HCEC 1CT (cell line): ENCODE results near the gene DPP6.
"Not testable (repeated sequence)": the region's sequence is repeated elsewhere in the genome, so short reads cannot be mapped to it uniquely, and the experiment has no call there.

ENCODE experiments used
- DNase-seq: peaks from one replicate; pipeline ENCODE4 v3.0.0-alpha.2; 2017

The DPP6 gene

DNA sequence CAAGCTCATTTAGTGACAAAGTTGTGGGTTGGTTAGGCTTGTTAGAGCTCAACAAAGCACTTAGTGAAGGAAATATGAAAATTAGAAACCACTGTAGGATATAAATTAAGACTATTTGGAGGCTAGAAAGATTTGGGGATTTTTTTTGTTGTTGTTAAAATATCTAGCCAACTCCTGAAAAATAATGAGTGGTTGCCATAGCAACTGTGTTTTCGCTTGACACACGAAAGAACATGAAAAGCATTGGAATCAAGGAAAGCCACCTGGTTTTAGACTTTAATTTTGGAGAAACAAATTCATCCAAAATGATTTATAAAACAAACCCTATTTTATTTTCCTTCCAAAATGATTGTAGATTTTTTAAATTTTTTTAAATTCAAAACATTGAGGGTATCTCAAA lies 26.3 kb downstream of the DPP6 start:
- DNase-seq: not testable (repeated sequence)

DNA sequence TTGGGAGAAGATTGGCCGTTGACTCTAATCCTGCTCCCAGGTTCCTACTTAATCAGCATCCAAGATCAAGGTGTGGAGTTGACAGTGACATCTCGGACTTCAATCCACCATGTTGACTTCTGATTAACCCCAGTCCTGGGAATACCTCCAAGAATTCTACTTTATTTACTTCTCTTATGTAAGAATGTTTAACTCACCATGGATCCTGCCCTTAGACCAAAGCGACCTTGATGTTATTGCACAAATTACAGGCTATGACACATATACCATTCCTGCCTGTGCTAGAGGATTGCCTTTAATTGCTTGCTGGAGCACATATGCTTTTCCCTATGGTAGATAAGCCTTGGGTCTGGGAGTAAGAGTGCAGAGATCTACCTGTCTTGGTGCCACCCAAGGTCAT lies 28.1 kb downstream of the DPP6 start:
- DNase-seq: not testable (repeated sequence)

DNA sequence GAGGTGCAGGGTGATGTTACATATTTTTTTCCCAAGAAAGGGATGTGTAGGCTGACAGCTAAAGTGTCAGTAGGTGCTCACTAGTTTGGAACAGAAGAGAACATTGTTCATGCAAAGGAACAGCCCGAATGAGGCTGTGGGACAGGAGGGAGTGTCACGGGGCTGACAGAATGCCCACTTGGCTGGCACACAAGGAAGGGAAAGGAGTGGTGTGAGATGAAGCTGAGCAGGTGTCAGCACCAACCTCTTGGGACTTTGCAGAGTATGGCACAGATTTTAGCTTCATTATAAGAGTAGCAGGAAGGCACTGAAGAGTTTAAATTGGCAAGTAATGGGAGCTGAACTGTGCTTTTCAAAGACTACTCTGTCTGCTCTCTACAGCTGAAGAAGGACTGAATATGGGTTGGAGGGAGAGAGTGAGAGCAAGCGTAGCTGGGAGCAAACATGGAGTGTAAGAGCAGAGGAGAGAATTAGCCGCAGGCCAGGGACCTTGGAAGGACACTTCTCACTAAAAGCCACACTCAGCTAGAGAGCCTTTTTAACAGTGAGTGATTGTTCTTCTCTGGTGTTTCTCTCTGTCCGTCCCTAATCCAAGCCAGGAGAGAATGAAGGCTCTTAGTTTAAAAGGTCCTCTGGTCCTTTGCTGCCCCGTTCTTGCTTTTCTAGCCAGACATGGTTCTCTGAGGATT lies 35.0 kb downstream of the DPP6 start:
- not testable (repeated sequence) for DNase-seq

DNA sequence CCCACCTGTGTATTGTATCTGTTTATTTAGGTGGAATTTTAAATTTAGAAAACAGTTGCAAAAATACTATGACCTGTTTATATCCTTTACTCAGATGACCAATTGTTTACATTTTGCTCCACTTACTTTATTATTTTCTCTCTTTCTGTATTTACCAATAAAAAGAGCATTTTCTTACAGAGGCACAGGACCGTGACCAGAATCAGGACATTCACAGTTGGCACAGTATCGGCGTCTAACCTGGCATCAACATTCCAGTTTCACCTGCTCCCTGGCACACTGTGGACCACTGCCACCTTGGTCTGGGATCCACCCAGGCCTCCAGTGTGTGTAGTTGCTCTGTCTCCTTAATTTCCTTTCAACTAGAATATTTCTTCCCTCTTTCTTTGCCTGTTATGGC lies 39.9 kb downstream of the DPP6 start:
- DNase-seq: not testable (repeated sequence)

DNA sequence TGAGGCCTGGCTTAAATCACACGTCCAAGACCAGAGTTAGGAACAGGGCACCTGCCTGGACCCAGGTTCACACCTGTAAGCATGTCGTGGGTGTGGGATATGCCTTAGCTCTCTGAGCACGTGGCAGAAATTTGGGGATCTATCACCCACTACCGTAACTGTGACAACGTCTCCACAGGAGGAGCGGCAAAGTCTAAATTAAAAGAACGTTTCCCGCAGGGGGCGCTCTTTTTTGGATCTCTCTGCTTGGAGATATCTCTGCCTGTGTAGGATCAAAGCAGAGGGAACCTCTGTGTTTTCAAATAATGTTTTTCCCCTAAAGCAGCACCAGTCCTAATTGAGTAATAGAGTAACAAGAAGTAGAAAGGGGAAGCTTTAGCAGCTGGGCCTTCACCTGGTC lies 43.0 kb downstream of the DPP6 start:
- not testable (repeated sequence) for DNase-seq

DNA sequence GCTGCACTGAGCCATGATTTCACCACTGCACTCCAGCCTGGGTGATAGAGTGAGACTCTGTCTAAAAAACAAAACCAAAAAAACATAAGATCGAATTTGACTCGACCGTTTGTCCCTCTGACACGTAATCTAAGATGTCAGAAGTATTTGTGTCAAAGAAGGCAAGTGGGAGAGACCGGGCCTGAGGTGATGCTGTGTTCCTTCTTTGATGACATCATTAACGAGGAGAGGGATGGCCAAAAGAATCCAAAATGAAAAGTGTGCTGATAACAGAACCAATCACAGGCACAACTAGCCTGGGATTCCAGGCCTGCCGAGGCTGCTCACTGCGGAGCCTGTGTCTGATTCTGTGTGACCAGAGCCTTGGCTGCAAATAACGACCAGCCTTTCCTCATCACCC lies 52.9 kb downstream of the DPP6 start:
- not testable (repeated sequence) for DNase-seq

DNA sequence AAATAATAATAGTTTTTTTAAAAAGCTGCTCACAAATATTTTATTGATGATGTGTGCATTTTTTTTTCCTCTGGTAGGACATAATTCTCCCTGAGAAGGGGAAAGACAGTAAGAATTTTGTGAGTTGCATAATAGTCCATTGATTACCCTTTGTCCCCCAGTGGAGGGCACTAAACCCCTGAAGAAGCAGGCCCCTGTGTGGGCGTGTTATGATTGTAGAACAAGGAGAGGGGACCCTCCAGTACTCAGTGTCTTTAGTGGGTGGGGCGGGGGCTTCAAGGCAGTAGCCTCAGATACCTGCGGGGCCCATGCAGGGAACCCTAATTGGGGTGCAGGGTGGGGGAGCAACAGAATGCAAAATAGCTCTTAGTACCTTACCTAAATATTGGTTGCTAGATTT lies 57.4 kb downstream of the DPP6 start:
- DNase-seq: not testable (repeated sequence)

DNA sequence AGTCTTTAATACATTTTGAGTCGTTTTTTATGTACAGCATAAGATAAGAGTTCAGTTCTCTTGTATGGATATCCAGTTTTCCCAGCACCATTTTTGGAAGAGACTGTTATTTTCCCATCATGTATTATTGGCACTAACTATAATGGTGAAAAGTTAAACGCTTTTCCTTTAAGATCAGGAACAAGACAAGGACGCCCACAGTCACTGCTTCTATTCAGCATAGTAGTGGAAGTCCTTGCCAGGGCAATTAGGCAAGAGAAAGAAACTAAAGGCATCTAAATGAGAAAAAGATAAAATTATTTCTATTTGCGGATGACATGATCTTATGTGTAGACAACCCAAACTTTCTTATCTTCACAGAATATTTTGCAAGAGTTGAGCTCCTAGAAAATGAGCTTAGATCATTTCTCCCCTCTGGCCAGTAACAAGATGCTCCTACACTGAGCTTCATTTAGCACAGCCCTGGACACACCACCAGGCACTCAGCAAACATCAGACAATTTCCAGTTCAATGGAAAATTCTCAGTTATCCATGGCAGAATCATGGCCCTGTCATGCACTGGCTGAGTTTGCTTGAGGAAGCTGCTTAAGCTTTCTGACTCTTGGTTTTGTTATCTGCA lies 61.6 kb downstream of the DPP6 start:
- not testable (repeated sequence) for DNase-seq

DNA sequence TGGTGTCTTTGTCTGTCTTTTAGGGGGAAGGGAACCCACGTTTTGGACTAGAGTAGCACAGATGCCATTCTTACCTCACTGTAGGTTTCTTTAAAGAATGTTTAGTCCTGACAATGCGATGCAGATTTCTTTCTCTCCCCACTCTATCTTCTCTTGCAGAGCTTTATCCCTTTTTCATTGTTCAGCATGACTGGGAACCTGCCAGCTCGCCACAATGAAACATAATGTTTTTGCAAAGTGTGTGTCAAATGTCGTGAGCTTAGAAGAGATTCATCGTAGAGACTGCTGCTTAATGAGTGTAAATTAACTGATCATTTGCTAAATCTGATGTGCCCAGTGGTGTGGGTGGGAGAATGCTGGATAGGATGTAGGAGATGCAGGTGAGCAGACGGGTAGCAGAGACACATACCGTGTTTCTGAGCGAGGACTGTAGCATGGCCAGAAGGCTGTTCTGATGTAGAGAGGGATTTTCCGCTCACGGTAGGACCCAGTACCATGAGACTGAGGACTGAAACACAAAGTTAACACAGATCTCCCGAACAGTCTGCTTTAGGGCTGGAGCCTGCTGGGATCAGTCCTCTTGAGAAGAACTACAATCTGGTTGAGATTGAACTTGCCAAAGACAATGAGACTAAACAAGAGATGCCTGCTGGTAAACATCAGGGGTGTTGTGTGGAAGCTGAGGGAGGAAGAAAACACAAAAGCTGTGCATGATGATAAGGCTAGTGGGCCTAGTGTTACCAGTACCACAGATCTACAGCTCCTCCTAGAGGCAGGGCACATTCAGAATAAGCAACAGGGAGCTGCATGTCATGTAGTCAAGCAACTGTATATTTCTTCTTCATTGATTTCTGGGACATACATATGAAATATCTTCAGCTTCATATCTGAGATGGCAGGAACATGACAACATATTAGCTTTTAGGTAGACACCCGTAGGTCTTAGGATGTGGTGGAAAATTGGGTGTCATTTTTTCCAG lies 65.5 kb downstream of the DPP6 start:
- DNase-seq: not testable (repeated sequence)

DNA sequence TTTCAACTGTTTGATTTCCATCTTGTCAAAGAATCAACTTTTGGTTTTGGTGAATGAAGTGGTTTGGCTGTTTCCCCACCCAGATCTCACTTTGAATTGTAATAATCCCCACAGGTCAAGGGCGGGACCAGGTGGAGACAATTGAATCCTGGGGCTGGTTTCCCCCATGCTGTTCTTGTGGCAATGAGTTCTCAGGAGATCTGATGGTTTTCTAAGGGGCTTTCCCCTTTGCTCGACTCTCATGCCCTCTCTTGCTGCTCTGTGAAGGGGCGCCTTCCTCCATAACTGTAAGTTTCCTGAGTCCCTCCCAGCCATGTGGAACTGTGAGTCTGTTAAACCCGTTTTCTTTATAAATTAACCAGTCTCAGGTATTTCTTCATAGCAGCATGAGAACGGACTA lies 68.6 kb downstream of the DPP6 start:
- not testable (repeated sequence) for DNase-seq

DNA sequence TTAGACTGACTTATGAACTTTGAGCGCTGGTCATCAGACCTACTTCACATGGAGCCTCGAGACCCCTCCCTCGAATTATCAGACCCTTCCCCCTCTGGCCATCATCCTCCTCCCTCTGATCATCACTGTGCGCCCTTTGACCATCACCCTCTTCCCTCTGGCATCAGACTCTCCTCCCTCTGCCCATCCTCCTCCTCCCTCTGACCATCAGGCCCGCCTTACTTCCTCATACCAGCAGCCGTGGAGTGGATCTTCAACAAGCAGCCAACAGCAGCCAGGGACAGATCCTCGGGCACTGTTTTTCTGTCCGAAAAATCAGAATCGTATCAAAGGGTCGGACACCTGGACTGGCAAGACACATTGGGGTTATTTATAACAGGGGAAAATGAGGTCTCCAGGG lies 70.5 kb downstream of the DPP6 start:
- DNase-seq: not testable (repeated sequence)

DNA sequence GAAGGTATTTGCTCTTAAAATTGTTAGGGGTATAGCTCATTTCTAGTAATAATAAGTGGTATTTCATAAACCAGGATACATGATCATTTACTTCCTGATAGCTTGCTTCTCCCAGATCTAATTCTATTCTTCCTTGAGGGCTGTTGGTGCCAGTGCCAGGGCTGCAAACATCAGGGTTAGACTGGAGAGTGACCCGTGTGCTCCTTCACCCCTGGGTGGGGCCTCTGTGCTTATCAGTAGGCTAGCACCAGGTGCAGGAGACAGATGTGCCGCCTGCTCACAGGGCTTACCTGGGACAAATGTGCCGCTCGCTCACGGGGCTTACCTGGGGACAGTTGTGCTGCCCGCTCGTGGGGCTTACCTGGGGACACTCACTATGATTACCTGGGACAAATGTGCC lies 71.2 kb downstream of the DPP6 start:
- DNase-seq: not testable (repeated sequence)

DNA sequence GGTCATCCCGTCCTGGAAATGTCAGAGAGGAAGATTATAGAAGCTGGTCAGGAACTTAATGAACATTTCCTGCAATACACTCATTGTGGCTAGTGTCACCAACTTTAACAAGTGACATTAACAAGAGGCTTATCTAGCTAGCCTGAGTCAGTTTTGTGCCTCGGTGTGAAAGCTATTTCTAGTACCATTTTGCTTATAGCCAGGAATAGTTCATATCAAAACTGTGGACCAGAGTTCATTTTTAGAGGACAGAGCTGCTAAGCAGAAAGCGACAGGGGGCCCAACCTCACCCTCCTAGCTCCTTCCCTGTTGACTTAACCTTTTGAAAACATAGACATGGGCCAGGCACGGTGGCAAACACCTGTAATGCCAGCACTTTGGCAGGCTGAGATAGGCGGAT lies 76.9 kb downstream of the DPP6 start:
- not testable (repeated sequence) for DNase-seq

DNA sequence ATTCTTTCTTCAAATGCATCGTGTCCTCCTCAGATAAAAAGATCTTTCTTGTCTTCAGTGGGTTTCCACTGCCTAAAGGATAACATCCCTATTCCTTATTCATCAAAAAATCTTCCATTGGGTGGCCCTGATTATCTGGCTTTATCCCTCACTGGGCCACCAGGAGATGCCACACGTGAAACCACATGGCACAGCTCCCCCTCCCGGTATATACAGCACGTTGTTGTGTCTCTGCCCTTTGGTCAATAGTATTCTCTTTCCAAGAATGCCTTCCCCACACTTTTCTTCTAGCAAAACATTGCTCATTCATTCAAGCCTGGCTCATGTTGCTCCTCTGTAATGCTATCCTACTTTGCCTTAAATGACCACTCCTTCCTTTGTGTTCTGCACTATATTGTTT lies 80.4 kb downstream of the DPP6 start:
- not testable (repeated sequence) for DNase-seq

DNA sequence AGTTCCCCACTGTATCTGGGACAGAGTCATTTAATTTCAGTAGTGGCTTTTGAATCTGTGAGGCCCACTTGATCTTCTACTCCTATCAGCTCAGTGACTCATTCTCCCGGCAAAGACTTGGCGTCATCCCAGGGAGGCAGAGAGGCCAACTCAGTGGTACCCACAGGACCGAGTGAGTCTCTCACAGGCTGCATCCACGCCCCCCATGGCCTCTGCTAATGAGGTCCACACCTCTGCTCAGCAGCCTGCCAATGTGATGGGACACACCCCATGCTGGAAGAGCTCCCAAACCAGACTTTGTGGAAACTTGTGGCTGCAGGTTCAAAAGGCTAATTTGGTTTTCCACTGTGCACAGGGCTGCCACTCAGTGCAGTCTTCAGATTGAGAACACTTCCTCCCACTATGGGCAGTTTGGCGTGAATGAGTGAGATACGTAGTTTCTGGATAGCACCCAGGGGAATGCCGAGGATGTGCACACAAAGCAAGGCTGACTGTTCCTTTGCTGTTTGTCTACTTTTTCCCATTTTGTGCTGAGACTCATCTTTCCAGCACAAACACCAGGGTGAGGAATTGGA lies 81.6 kb downstream of the DPP6 start:
- not testable (repeated sequence) for DNase-seq

DNA sequence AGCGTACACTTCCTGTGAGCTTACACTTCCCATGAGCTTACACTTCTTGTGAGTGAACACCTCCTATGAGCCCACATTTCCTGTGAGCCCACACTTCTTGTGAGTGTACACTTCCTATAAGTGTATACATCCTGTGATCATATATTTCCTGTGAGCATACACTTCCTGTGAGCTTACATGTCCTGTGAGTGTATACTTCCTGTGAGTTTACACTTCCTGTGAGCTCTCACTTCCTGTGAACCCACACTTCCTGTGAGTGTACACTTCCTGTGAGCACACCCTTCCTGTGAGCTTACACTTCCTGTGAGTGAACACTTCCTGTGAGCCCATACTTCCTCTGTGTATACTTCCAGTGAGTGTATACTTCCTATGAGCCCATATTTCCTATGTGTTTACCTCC lies 82.5 kb downstream of the DPP6 start:
- not testable (repeated sequence) for DNase-seq

DNA sequence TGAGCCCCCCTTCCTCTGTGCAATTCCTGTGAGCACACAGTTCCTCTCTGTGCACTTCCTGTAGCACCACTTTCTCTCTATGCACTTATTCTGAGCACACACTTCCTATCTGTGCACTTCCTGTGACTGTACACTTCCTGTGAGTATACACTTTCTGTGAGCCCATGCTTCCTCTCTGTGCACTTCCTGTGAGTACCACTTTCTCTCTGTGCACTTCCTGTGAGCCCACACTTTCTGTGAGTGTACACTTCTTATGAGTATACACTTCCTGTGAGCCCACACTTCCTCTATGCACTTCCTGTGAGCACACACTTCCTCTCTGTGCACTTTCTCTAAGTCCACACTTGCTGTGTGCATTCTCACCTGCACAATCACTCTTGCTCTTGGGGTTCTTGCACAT lies 83.4 kb downstream of the DPP6 start:
- not testable (repeated sequence) for DNase-seq

DNA sequence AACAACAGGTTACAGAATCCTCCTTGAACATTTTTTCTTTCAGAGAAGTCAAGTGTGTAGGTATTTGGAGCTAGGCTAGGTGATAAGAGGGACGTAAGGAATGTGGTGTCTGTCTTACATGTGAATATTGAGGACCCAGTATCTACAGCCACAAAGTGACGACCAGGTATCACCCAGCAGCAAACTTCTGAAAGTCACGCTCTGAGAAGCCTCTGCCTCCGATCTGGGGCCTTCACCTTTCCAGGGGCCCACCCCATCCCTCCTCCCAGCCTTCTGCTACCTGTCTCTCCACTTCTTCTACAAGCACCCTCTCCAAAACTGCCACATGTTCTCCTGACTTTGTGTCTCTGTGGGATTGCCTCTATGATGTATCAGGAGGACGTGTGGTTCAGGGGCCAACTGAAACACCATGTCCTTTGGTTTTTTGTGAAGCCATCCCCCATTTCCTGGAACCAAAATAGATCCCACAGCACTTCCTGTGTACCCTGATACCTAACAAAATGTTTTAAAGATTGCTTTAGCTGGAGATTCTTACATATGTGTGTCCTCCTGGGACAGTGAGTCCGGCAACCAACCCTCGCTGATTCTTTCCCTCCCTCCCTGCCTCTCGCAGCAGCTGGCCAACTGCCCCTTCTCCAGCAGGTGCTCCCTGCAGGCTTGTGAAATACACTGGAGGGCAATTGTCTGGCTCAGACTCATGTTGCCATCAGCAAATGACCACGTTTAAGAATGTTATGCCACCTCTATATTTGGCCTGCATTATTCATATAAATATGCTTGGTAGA lies 93.9 kb downstream of the DPP6 start:
- DNase-seq: not testable (repeated sequence)

DNA sequence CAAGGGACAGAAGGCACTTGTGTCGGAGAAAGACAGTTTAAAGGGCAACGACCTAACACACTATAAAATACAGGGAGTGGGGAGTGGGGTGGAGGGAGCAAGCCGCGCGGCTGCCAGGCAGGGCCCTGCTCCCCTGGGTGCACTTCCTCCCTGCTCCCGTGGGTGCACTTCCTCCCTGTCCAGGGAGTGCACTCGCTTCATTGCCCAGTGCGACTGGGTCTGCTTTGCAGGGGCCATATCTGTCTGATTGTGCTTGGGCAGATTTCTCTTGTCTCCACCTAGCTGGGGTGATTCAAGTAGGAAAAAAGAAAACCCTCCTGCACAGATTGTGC lies 94.5 kb downstream of the DPP6 start:
- DNase-seq: not testable (repeated sequence)

DNA sequence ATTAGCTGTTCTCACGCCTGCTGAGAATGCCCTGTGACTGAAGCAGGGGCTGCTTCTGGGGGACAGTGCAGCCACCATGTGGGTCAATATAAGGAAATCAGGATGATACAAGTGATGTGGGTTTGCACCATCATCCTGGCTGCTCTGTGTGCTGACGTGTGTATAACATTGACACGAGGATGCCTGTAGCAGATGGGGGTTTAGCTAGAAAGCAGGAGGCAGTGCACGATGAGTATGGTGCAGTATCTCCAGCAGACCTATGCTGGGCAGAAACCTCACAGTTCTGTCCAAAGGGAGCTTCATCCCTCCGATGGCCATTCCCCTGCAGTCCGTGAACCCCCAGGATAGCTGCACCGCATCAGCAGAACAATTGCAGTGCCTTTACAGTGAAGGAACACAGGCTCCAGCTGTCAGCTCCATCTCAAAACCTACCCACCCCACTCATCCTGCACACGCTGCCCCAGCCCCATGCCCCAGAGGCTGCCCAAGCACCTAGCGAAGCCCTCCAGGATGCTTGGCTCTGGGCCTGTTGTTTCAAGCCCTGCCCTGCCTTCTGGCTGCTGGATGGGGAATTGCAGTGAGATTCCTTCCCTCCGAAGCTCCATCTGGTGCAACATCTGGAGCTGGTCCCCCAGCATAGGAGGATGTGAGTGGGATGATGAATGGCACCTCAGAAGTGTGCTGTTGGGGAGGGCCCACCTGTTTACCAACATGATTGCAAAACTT lies 96.8 kb downstream of the DPP6 start:
- not testable (repeated sequence) for DNase-seq

DNA sequence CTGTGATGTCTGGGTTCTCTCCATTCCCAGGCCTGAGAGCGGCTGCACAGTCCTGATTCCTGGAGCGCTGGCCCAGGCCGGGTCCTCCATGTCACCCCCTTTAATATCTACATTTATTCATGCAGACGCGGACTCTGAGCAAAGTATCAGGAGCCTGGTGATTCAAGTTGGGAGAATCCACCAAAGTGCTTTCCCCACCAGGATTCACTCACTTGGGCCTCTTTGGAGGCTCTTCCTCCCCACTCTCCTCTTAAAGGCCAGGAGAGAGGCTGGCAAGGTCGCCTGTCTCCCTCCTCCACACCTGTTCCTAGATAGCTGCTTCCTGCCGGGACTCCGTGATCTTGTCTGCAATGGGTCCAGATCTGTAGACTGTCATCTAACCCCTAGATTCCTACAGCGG lies 98.5 kb downstream of the DPP6 start:
- DNase-seq: not testable (repeated sequence)

DNA sequence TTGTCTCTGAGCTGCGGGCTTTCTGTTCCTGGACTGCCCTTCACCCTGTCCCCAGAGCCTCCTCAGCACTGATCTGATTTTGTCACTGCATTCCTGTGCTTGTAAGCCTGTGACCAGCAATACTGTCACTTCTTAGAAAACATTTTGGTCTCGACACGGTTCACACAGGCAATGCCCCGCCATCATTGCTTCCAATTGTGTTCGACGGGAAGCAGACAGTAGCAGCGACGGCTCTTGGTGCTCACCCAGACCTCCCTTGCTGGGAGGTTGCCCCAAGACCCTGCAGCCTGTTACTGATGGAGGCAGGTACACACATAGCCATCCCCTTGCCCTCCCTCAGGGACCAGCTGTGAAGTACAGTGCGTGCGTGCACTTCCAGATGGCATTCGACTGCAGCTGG lies 99.1 kb downstream of the DPP6 start:
- not testable (repeated sequence) for DNase-seq
